GM12878 (cell line): ENCODE results near the gene ITPR2. TPM values are rescaled to one million over a fixed set of nuclear protein-coding genes. Genes with fewer than 3 reads are reported as not detected.

Experiments used
- ATAC-seq: fragments of 200-7000 bp; cut with Tn5 transposase; 3 replicates; pipeline ENCODE4 v1.9.1; 2020; ENCODE audit warnings: mild to moderate bottlenecking, moderate library complexity
- BruUV-seq: library from RNA; stranded (reverse); fragments of 400-500 nt; replicated peaks from 2 replicates; lab custom pipeline; 2021; lab: Mats Ljungman, UMichigan
- CTCF ChIA-PET: fragments of 300-600 bp; sonication (Branson Sonifier 250); formaldehyde crosslinking; extraction: SDS; loops from one replicate; lab custom pipeline; 2021; ENCODE audit warnings: inconsistent platforms; lab: Yijun Ruan, JAX
- POLR2A ChIA-PET: fragments of 350-600 bp; formaldehyde crosslinking; extraction: SDS; loops from one replicate; lab custom pipeline; 2021; ENCODE audit warnings: inconsistent platforms; lab: Charles Lee
- RAD21 ChIA-PET: fragments of 300-600 bp; sonication (Branson Sonifier 250); formaldehyde crosslinking; loops from one replicate; lab custom pipeline; 2023; ENCODE audit warnings: antibody characterized with exemption; ENCODE audit not compliant: unreplicated experiment; lab: Charles Lee
- SMC1A ChIA-PET: fragments of 300-600 bp; sonication (Branson Sonifier 250); formaldehyde crosslinking; loops from one replicate; lab custom pipeline; 2023; ENCODE audit not compliant: unreplicated experiment, uncharacterized antibody; lab: Charles Lee
- DNase-seq: peaks from one replicate; pipeline ENCODE4 v3.0.0-alpha.2; 2011; ENCODE audit warnings: low read depth, low spot score
- FAIRE-seq: peaks from 3 replicates; lab custom pipeline; 2011; peaks lifted over from hg19 to GRCh38; lab: Jason Lieb, UNC
- H2AFZ ChIP-seq: 2 replicates; pipeline ENCODE4 v1.6.0; 2011; ENCODE audit warnings: low read depth, low read length, control low read depth; ENCODE audit not compliant: control insufficient read depth
- H3K27ac ChIP-seq: 2 replicates; pipeline ENCODE4 v1.5.1; 2011; ENCODE audit warnings: control low read depth; ENCODE audit not compliant: control insufficient read depth, insufficient read depth
- H3K27me3 ChIP-seq, 2 experiments: replicated peaks in 1 of 2; 2 replicates each; pipeline versions ENCODE4 v1.6.0 to v1.6.1; 2011; ENCODE audit warnings: low read length in 1 of 2; ENCODE audit not compliant: control insufficient read depth in 2 of 2, insufficient read depth in 2 of 2
- H3K36me3 ChIP-seq, 2 experiments: 2 replicates each; pipeline ENCODE4 v1.5.1; 2011; ENCODE audit warnings: low read length in 1 of 2; ENCODE audit not compliant: control insufficient read depth in 2 of 2, insufficient read depth in 2 of 2
- H3K4me1 ChIP-seq: 2 replicates; pipeline ENCODE4 v1.6.1; 2011; ENCODE audit warnings: mild to moderate bottlenecking, low read length, moderate library complexity, mixed read lengths; ENCODE audit not compliant: control insufficient read depth, insufficient read depth
- H3K4me2 ChIP-seq: 2 replicates; pipeline ENCODE4 v1.6.0; 2011; ENCODE audit warnings: control low read depth; ENCODE audit not compliant: control insufficient read depth, insufficient read depth
- H3K4me3 ChIP-seq: fragments of 200-600 bp; sonication (generic); 2 replicates; pipeline ENCODE4 v1.5.1; 2016
- H3K79me2 ChIP-seq: 2 replicates; pipeline ENCODE4 v1.6.0; 2011; ENCODE audit warnings: low read length; ENCODE audit not compliant: control insufficient read depth, insufficient read depth
- H3K9ac ChIP-seq: 2 replicates; pipeline ENCODE4 v1.8.0; 2011; ENCODE audit warnings: low read length, control low read depth, mixed read lengths; ENCODE audit not compliant: control insufficient read depth, insufficient read depth
- H3K9me3 ChIP-seq: replicated peaks from 3 replicates; pipeline ENCODE4 v1.5.1; 2011; ENCODE audit warnings: mild to moderate bottlenecking, low read length; ENCODE audit not compliant: control insufficient read depth, insufficient read depth
- H4K20me1 ChIP-seq: 2 replicates; pipeline ENCODE4 v1.6.0; 2011; ENCODE audit not compliant: control insufficient read depth, insufficient read depth
- ASH2L ChIP-seq: fragments of 300-600, 200-600 bp; sonication (generic); IDR thresholded peaks from 2 replicates; pipeline ENCODE4 v1.6.1; 2017; ENCODE audit warnings: low read depth, mild to moderate bottlenecking, borderline replicate concordance
- PAX8 ChIP-seq: fragments of 450-650 bp; IDR thresholded peaks from 2 replicates; pipeline ENCODE4 v1.6.1; 2017; ENCODE audit warnings: mild to moderate bottlenecking, moderate library complexity
- PML ChIP-seq: IDR thresholded peaks from 2 replicates; pipeline ENCODE4 v1.6.1; 2012; ENCODE audit warnings: low read length, inconsistent platforms
- POLR2A ChIP-seq: IDR thresholded peaks from 2 replicates; pipeline ENCODE4 v1.6.1; 2011; ENCODE audit warnings: low read depth, mild to moderate bottlenecking, low read length
- RAD51 ChIP-seq: fragments of 450-650 bp; IDR thresholded peaks from 2 replicates; pipeline ENCODE4 v1.6.1; 2016; ENCODE audit warnings: moderate library complexity, mild to moderate bottlenecking, inconsistent platforms
- RFX5 ChIP-seq: IDR thresholded peaks from 2 replicates; pipeline ENCODE4 v1.6.1; 2011; ENCODE audit warnings: low read depth, low read length, improper control_type of control experiment
- SUZ12 ChIP-seq: fragments of 200-600 bp; sonication (generic); IDR thresholded peaks from one replicate; pipeline ENCODE4 v1.6.1; 2018; ENCODE audit warnings: antibody characterized with exemption, mild to moderate bottlenecking; ENCODE audit not compliant: unreplicated experiment
- WGBS: methylation state at CpG from one replicate; pipeline ENCODE4 v1.1.6; 2016; ENCODE audit warnings: low lambda C conversion rate; ENCODE audit not compliant: insufficient replicate concordance, insufficient coverage; ENCODE audit errors: missing lambda C conversion rate; 5-methylcytosine and 5-hydroxymethylcytosine counted together
- in situ Hi-C: fragments of 300-500 bp; cut with MboI; formaldehyde crosslinking; loops from 9 replicates; pipeline ENCODE4 v1.14.3; 2018; ENCODE audit warnings: mixed read lengths
- intact Hi-C: fragments of 100-400 bp; cut with micrococcal nuclease; formaldehyde crosslinking; loops from one replicate; pipeline ENCODE4 v1.14.2; 2022; ENCODE audit not compliant: unreplicated experiment
- polyA plus RNA-seq, 11 experiments: library from polyadenylated mRNA; depleted of rRNA in 4 of 11; unstranded in 6 of 11; stranded (reverse) in 5 of 11; fragments of >200 nt; fragmentation: Nextera tagmentation in 4 of 11; fragmentation: Illumina TruSeq in 1 of 11; extraction: Ambion mirVana in 4 of 11; extraction: Trizol in 1 of 11; gene quantifications; 1 replicate in 1 of 11; 2 replicates in 10 of 11; pipeline versions ENCODE4 v1.2.1 to v1.2.3, GENCODE V29; 2011 to 2016; ENCODE audit warnings: inconsistent platforms in 2 of 11, missing spikeins in 2 of 11, low read depth in 1 of 11
- total RNA-seq, 4 experiments: library from RNA; depleted of rRNA in 3 of 4; stranded (reverse); fragments of >200 nt in 3 of 4; fragmentation: Illumina TruSeq in 1 of 4; extraction: Trizol in 1 of 4; gene quantifications; 2 replicates each; pipeline versions ENCODE4 v1.2.1 to v1.2.3, GENCODE V29; 2013 to 2021
- TF ChIP-seq, protein P1 (sequence below): fragments of 450-650 bp; IDR thresholded peaks from 2 replicates; pipeline ENCODE4 v1.6.1; 2016; ENCODE audit warnings: mild to moderate bottlenecking
- TF ChIP-seq, protein P2 (sequence below): IDR thresholded peaks from 2 replicates; pipeline ENCODE4 v1.6.1; 2012; ENCODE audit warnings: low read depth, low read length, improper control_type of control experiment
- TF ChIP-seq, protein P3 (sequence below): fragments of 450-650 bp; IDR thresholded peaks from 2 replicates; pipeline ENCODE4 v1.6.1; 2014; ENCODE audit warnings: mild to moderate bottlenecking
- TF ChIP-seq, protein P4 (sequence below): fragments of 450-650 bp; IDR thresholded peaks from 2 replicates; pipeline ENCODE4 v1.6.1; 2017; ENCODE audit warnings: mild to moderate bottlenecking

ITPR2 gene
- total and polyA plus RNA-seq, 10 of the 15 experiments (the other 5 are each of a cell fraction or from before 2014, with no cell fraction given) = 7.5 to 76.2 (median 47.1) TPM

DNA sequence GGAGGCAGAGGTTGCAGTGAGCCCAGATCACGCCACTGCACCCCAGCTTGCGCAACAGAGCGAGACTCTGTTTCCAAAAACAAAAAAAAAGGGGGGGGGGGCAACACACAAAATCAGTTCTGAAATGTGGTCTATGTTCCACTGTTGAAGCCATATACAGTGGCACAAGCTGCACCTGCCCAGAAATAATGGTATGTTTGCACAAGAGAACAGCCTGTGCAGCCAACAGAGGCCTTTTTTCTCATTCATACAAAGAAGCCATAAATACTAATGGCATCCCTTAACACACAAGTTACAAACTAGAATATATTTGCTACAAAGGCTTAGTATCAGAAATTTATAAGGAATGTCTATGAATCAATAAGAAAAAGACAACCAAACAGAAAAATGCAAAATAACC is 37.1 kb downstream of the ITPR2 start:
- POLR2A ChIA-PET = no interaction called here
- in situ Hi-C loops = no loop called here
- no peak overlapping the region for H3K4me2 ChIP-seq

More for the DNA sequence above, 37.1 kb downstream of the ITPR2 start:
- Histone ChIP-seq H3K36me3 (peaks cover 3 to 4% of the 10 kb centered on the region in 2 experiments; a peak in 3 of 4 replicates), H3K9me3 (no peaks in the 10 kb centered on the region), H3K9ac (no peak overlapping the region), H2AFZ (no peak overlapping the region), H3K27ac (no peak overlapping the region), H3K4me1 (peaks cover 34% of the 10 kb centered on the region), H3K27me3 (no peaks in the 10 kb centered on the region), H3K4me3 (no peak overlapping the region), H4K20me1 (no peaks in the 10 kb centered on the region), H3K79me2 (peaks cover 33% of the 10 kb centered on the region)
- intact Hi-C loops = no loop called here
- RAD21 ChIA-PET = no interaction called here
- no peak for DNase-seq
- no peak for FAIRE-seq
- SMC1A ChIA-PET = interaction anchor here (2.0 kb wide), 1 partner anchor 34 kb away, joined by 7 read pairs; no protein-coding TSS in a partner anchor
- CTCF ChIA-PET = no interaction called here
- ATAC-seq = no peak
- 100% methylated on average over 3 of the region's 3 CpGs for WGBS
- BruUV-seq = no TSS peak
- TF ChIP-seq, protein P1, sequence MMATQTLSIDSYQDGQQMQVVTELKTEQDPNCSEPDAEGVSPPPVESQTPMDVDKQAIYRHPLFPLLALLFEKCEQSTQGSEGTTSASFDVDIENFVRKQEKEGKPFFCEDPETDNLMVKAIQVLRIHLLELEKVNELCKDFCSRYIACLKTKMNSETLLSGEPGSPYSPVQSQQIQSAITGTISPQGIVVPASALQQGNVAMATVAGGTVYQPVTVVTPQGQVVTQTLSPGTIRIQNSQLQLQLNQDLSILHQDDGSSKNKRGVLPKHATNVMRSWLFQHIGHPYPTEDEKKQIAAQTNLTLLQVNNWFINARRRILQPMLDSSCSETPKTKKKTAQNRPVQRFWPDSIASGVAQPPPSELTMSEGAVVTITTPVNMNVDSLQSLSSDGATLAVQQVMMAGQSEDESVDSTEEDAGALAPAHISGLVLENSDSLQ = no peak
- TF ChIP-seq RFX5 = no peak
- no peak for TF ChIP-seq PAX8
- TF ChIP-seq, protein P2, sequence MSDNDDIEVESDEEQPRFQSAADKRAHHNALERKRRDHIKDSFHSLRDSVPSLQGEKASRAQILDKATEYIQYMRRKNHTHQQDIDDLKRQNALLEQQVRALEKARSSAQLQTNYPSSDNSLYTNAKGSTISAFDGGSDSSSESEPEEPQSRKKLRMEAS = no peak
- TF ChIP-seq ASH2L = no peak
- TF ChIP-seq RAD51 = no peak
- no peak for TF ChIP-seq POLR2A
- TF ChIP-seq, protein P3, sequence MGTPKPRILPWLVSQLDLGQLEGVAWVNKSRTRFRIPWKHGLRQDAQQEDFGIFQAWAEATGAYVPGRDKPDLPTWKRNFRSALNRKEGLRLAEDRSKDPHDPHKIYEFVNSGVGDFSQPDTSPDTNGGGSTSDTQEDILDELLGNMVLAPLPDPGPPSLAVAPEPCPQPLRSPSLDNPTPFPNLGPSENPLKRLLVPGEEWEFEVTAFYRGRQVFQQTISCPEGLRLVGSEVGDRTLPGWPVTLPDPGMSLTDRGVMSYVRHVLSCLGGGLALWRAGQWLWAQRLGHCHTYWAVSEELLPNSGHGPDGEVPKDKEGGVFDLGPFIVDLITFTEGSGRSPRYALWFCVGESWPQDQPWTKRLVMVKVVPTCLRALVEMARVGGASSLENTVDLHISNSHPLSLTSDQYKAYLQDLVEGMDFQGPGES = no peak
- no peak for TF ChIP-seq PML
- TF ChIP-seq, protein P4, sequence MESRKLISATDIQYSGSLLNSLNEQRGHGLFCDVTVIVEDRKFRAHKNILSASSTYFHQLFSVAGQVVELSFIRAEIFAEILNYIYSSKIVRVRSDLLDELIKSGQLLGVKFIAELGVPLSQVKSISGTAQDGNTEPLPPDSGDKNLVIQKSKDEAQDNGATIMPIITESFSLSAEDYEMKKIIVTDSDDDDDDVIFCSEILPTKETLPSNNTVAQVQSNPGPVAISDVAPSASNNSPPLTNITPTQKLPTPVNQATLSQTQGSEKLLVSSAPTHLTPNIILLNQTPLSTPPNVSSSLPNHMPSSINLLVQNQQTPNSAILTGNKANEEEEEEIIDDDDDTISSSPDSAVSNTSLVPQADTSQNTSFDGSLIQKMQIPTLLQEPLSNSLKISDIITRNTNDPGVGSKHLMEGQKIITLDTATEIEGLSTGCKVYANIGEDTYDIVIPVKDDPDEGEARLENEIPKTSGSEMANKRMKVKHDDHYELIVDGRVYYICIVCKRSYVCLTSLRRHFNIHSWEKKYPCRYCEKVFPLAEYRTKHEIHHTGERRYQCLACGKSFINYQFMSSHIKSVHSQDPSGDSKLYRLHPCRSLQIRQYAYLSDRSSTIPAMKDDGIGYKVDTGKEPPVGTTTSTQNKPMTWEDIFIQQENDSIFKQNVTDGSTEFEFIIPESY = no peak
- no peak for TF ChIP-seq SUZ12
